ENCODE data around the gene MGME1.

The MGME1 gene

GRCh38 chr20:18012901-18013300, 44.1 kb downstream of the MGME1 start:
- H3K79me2 ChIP-seq (ENCODE audit: insufficient read depth, low read length): no peaks in the 10 kb centered on the region
- H3K36me3 ChIP-seq (ENCODE audit: insufficient read depth, low read length): no peaks in the 10 kb centered on the region
- H3K9me2 ChIP-seq (replicated peaks; ENCODE audit: low read depth, low read length): no peaks in the 10 kb centered on the region
- no peak overlapping the region for H3K4me2 ChIP-seq (ENCODE audit: low read depth, low read length, poor library complexity, severe bottlenecking)
- H4K20me1 ChIP-seq (ENCODE audit: insufficient read depth, low read length, poor library complexity, severe bottlenecking): no peaks in the 10 kb centered on the region
- no peaks in the 10 kb centered on the region for H3K4me1 ChIP-seq (ENCODE audit: insufficient read depth, low read length, poor library complexity, severe bottlenecking)
- no peaks in the 10 kb centered on the region for H3F3A ChIP-seq (ENCODE audit: low read depth)
- no peak for TF ChIP-seq CTCF (conservative IDR thresholded peaks at IDR 0.05; ENCODE audit: low read length)
- TF ChIP-seq EZH2phosphoT487 (IDR thresholded peaks at IDR 0.05; ENCODE audit: borderline replicate concordance): no peak
- no peak overlapping the region for H3K9ac ChIP-seq (ENCODE audit: low read depth, low read length, poor library complexity, severe bottlenecking)
- H3K4me3 ChIP-seq (ENCODE audit: low read length, poor library complexity, severe bottlenecking): no peak overlapping the region
- no peaks in the 10 kb centered on the region for H3K27me3 ChIP-seq (ENCODE audit: insufficient read depth, low read length, poor library complexity, severe bottlenecking)
- H3K9me3 ChIP-seq (ENCODE audit: insufficient read depth, low read depth, low read length): no peaks in the 10 kb centered on the region
- no peak overlapping the region for H2AFZ ChIP-seq (ENCODE audit: low read length)

GRCh38 chr20:18014411-18014810, 45.6 kb downstream of the MGME1 start:
- no peaks in the 10 kb centered on the region for H3K36me3 ChIP-seq (ENCODE audit: insufficient read depth, low read length)
- H3K27me3 ChIP-seq (ENCODE audit: insufficient read depth, low read length, poor library complexity, severe bottlenecking): no peaks in the 10 kb centered on the region
- no peak overlapping the region for H3K4me3 ChIP-seq (ENCODE audit: low read length, poor library complexity, severe bottlenecking)
- H3F3A ChIP-seq (ENCODE audit: low read depth): no peaks in the 10 kb centered on the region
- no peak overlapping the region for H2AFZ ChIP-seq (ENCODE audit: low read length)
- H4K20me1 ChIP-seq (ENCODE audit: insufficient read depth, low read length, poor library complexity, severe bottlenecking): no peaks in the 10 kb centered on the region
- H3K9me3 ChIP-seq (ENCODE audit: insufficient read depth, low read depth, low read length): no peaks in the 10 kb centered on the region
- no peaks in the 10 kb centered on the region for H3K4me1 ChIP-seq (ENCODE audit: insufficient read depth, low read length, poor library complexity, severe bottlenecking)
- no peak overlapping the region for H3K4me2 ChIP-seq (ENCODE audit: low read depth, low read length, poor library complexity, severe bottlenecking)
- TF ChIP-seq CTCF (conservative IDR thresholded peaks at IDR 0.05; ENCODE audit: low read length) (no peak), EZH2phosphoT487 (IDR thresholded peaks at IDR 0.05; ENCODE audit: borderline replicate concordance) (no peak)
- no peak overlapping the region for H3K9ac ChIP-seq (ENCODE audit: low read depth, low read length, poor library complexity, severe bottlenecking)
- H3K79me2 ChIP-seq (ENCODE audit: insufficient read depth, low read length): no peaks in the 10 kb centered on the region
- H3K9me2 ChIP-seq (replicated peaks; ENCODE audit: low read depth, low read length): no peaks in the 10 kb centered on the region

- Histone ChIP-seq H3F3A (ENCODE audit: low read depth) (no peaks in the 10 kb centered on the region), H3K4me3 (ENCODE audit: low read length, poor library complexity, severe bottlenecking) (no peak overlapping the region), H3K27me3 (ENCODE audit: insufficient read depth, low read length, poor library complexity, severe bottlenecking) (no peaks in the 10 kb centered on the region), H2AFZ (ENCODE audit: low read length) (no peak overlapping the region), H3K9me3 (ENCODE audit: insufficient read depth, low read depth, low read length) (no peaks in the 10 kb centered on the region), H3K36me3 (ENCODE audit: insufficient read depth, low read length) (no peaks in the 10 kb centered on the region), H3K79me2 (ENCODE audit: insufficient read depth, low read length) (no peaks in the 10 kb centered on the region), H4K20me1 (ENCODE audit: insufficient read depth, low read length, poor library complexity, severe bottlenecking) (no peaks in the 10 kb centered on the region), H3K9me2 (replicated peaks; ENCODE audit: low read depth, low read length) (no peaks in the 10 kb centered on the region), H3K4me1 (ENCODE audit: insufficient read depth, low read length, poor library complexity, severe bottlenecking) (no peaks in the 10 kb centered on the region), H3K9ac (ENCODE audit: low read depth, low read length, poor library complexity, severe bottlenecking) (no peak overlapping the region), H3K4me2 (ENCODE audit: low read depth, low read length, poor library complexity, severe bottlenecking) (no peak overlapping the region)
- no peak for TF ChIP-seq CTCF (conservative IDR thresholded peaks at IDR 0.05; ENCODE audit: low read length)
- no peak for TF ChIP-seq EZH2phosphoT487 (IDR thresholded peaks at IDR 0.05; ENCODE audit: borderline replicate concordance)
These were observed 48.0 kb downstream of the MGME1 start for GRCh38 chr20:18016772-18017171.

All from Loucy (cell line).